GM12875 (cell line): ENCODE results near the gene TMEM204.

Source experiments
- H3K4me3 ChIP-seq: one replicate; pipeline ENCODE4 v1.5.1; 2011; ENCODE audit warnings: low read depth, low read length, control low read depth
- TF ChIP-seq, protein P1 (sequence below): IDR thresholded peaks from 2 replicates; pipeline ENCODE4 v1.5.1; 2011; ENCODE audit warnings: low read depth, mild to moderate bottlenecking, control low read depth, inconsistent platforms, low read length, moderate library complexity, borderline replicate concordance; ENCODE audit not compliant: insufficient read depth

TMEM204 gene

GRCh38 chr16:1494711-1495110, 38.8 kb upstream of the TMEM204 start:
- no peak overlapping the region for H3K4me3 ChIP-seq
- TF ChIP-seq, protein P1, sequence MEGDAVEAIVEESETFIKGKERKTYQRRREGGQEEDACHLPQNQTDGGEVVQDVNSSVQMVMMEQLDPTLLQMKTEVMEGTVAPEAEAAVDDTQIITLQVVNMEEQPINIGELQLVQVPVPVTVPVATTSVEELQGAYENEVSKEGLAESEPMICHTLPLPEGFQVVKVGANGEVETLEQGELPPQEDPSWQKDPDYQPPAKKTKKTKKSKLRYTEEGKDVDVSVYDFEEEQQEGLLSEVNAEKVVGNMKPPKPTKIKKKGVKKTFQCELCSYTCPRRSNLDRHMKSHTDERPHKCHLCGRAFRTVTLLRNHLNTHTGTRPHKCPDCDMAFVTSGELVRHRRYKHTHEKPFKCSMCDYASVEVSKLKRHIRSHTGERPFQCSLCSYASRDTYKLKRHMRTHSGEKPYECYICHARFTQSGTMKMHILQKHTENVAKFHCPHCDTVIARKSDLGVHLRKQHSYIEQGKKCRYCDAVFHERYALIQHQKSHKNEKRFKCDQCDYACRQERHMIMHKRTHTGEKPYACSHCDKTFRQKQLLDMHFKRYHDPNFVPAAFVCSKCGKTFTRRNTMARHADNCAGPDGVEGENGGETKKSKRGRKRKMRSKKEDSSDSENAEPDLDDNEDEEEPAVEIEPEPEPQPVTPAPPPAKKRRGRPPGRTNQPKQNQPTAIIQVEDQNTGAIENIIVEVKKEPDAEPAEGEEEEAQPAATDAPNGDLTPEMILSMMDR, result no peak

GRCh38 chr16:1495211-1495888, 38.1 kb upstream of the TMEM204 start:
- no peak overlapping the region for H3K4me3 ChIP-seq
- TF ChIP-seq, protein P1, result no peak

- H3K4me3 ChIP-seq, result no peak overlapping the region
- TF ChIP-seq, protein P1, result no peak
These were observed 37.6 kb upstream of the TMEM204 start for GRCh38 chr16:1495889-1496262.

- TF ChIP-seq, protein P1, result no peak
- H3K4me3 ChIP-seq, result no peak overlapping the region
These were observed 37.0 kb upstream of the TMEM204 start for GRCh38 chr16:1496464-1496863.

GRCh38 chr16:1497014-1497598, 36.4 kb upstream of the TMEM204 start:
- H3K4me3 ChIP-seq, result no peak overlapping the region
- TF ChIP-seq, protein P1, result no peak

DNA sequence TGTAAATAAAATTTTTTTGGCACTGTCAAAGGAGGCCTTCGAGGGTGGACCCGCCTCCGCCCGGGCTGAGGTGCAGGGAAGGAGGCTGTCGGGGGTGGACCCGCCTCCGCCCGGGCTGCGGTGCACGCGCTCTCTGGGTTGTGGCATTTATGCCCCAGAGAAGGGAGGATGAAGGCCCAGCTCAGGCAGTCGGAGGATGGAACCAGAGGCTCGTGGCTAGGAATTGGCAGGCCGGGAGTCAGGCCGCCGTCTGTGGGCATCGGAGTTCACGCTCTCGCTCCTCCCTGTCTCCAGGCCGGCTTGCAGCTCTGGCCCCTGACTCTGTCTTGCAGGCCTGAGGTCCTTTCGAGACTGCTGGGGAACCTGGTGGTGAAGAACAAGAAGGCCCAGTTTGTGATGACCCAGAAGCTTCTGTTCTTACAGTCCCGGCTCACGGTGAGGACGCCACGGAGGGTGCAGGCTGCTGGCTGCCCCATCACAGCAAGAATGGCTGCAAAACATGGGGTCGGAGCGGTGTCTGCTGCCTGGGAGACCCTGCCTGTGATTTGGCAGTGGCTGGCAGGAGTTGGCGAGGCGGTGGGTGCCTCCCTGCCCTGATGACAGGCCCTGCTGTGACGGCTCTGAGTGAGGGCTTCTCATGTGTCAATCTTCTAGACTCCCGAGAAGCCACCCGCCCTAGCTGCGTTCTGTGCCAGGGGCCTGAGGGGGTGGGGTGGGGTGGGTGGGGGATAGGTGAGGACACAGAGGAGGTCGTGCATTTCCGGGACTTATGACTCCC, 34.4 kb upstream of the TMEM204 start:
- TF ChIP-seq, protein P1, result no peak
- no peak overlapping the region for H3K4me3 ChIP-seq
